ENCODE results near the gene SIRT5.
A peak's percentile ranks its signal among the peaks of the same experiment; 100 is the strongest.

Gene SIRT5

DNA sequence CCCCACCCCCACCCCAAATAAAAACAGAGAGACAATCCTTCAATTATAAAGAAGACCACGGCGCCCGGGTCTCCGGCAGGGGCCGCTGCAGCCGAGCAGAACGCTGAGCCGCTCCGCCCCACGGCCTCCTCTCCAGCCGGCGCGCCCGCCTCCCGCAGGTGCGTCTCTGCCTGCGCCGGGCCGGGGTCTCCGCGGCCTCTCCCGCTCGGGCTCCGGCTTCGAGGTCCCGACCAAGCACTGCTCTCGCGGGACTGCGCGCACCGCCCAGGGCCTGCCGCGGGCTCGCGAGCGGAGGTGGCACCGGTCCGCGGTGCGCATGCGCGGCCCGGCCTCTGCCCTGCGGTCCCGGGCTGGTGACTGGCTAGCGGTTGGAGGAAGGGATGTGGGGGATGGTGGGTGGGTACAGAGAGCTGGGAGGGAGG, 241 bp upstream of the SIRT5 start:
- H3K27ac ChIP-seq, result peak overlapping the region; percentile 93
- no peaks in the 10 kb centered on the region for H3K36me3 ChIP-seq
- H3K27me3 ChIP-seq, result no peaks in the 10 kb centered on the region
- H3K9me3 ChIP-seq, result no peaks in the 10 kb centered on the region
- H3K4me1 ChIP-seq (ENCODE audit: control insufficient read depth in 1 of 2, insufficient read depth in 1 of 2, low read depth in 1 of 2, low read length in 1 of 2), result peaks cover 25 to 27% of the 10 kb centered on the region in 2 experiments
- TF ChIP-seq, protein P1, sequence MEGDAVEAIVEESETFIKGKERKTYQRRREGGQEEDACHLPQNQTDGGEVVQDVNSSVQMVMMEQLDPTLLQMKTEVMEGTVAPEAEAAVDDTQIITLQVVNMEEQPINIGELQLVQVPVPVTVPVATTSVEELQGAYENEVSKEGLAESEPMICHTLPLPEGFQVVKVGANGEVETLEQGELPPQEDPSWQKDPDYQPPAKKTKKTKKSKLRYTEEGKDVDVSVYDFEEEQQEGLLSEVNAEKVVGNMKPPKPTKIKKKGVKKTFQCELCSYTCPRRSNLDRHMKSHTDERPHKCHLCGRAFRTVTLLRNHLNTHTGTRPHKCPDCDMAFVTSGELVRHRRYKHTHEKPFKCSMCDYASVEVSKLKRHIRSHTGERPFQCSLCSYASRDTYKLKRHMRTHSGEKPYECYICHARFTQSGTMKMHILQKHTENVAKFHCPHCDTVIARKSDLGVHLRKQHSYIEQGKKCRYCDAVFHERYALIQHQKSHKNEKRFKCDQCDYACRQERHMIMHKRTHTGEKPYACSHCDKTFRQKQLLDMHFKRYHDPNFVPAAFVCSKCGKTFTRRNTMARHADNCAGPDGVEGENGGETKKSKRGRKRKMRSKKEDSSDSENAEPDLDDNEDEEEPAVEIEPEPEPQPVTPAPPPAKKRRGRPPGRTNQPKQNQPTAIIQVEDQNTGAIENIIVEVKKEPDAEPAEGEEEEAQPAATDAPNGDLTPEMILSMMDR (IDR thresholded peaks at IDR 0.05), result peak; percentile 59
- peak overlapping the region; percentile 95 to 98 for H3K4me3 ChIP-seq (ENCODE audit: low read depth in 1 of 2, low read length in 1 of 2)

DNA sequence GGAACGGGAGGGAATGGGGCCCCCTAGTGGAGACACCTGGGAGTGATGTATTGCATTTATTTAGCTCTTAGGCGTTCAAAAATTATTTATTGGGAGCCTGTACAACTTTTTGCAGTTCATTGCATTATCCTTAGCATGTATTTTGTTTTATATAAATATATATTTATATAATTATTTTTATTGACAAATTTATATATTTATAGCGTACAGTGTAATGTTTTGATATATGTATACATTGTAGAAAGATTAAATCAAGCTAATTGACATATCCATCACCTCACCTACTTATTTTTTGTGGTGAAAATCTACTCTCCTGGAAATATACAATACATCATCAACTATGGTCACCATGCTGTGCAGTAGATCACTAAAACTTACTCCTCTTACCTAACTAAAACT, 975 bp downstream of the SIRT5 start:
- Histone ChIP-seq H3K4me3 (ENCODE audit: low read depth in 1 of 2, low read length in 1 of 2) (peak overlapping the region; percentile 95 to 98), H3K27ac (peak overlapping the region; percentile 93)

DNA sequence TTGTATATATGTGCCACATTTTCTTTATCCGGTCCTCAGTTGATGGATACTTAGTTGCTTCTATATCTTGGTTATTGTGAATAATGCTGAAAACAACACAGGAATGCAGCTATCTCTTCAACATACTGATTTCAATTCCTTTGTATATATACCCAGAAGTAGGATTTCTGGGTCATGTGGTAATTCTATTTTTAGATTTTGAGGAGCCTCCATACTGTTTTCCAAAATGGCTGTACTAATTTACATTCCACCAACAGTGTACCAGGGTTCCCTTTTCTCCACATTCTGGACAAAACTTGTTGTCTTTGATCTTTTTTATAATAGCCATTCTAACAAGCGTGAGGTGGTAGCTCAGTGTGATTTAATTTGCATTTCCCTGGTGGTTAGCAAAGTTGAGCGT, 1.6 kb downstream of the SIRT5 start:
- H3K4me3 ChIP-seq (ENCODE audit: low read depth in 1 of 2, low read length in 1 of 2), result no peak overlapping the region
- H3K27me3 ChIP-seq, result no peaks in the 10 kb centered on the region
- no peaks in the 10 kb centered on the region for H3K36me3 ChIP-seq
- peak overlapping the region; percentile 93 for H3K27ac ChIP-seq
- TF ChIP-seq, protein P1 (IDR thresholded peaks at IDR 0.05), result no peak
- no peaks in the 10 kb centered on the region for H3K9me3 ChIP-seq
- H3K4me1 ChIP-seq (ENCODE audit: control insufficient read depth in 1 of 2, insufficient read depth in 1 of 2, low read depth in 1 of 2, low read length in 1 of 2), result peaks cover 44% of the 10 kb centered on the region in 2 experiments

More for the DNA sequence above, 975 bp downstream of the SIRT5 start:
- Histone ChIP-seq H3K27me3 (no peaks in the 10 kb centered on the region), H3K36me3 (no peaks in the 10 kb centered on the region), H3K4me1 (ENCODE audit: control insufficient read depth in 1 of 2, insufficient read depth in 1 of 2, low read depth in 1 of 2, low read length in 1 of 2) (peaks cover 37 to 38% of the 10 kb centered on the region in 2 experiments), H3K9me3 (no peaks in the 10 kb centered on the region)
- TF ChIP-seq, protein P1 (IDR thresholded peaks at IDR 0.05), result peak; percentile 52

DNA sequence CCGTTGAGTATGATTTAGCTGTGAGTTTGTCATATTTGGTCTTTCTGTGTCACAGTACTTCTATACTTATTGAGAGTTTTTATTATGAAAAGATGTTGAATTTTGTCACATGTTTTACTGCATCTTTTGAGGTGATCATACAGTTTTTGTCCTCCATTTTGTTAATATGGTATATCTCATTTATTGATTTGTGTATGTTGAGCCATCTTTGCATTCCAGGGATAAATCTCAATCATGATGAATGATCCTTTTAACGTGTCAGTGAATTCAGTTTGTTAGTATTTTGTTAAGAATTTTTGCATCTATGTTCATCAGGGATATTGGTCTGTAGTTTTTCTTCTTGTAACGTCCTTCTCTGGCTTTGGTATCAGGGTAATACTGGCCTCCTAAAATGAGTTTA, 3.5 kb downstream of the SIRT5 start:
- H3K4me3 ChIP-seq (ENCODE audit: low read depth in 1 of 2, low read length in 1 of 2), result no peak overlapping the region

DNA sequence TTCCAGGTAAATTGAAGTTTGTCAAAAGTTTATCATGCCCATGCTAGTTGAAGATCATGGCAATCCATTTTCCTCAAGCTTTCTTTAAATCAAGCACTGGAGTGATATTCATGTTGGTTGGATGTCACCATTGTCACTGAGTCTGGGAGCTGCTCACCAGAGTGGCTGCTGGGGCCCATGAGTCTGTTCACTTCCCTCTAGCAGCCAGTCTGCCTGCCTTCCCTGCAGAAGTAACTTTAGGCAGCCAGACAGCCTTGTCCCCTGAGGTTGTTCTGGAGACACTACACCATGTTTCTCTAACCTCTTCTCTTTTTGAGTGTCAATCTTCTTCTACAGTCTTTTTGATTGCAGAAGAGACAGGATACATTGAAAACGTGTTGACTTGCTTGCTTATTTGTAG, 5.5 kb downstream of the SIRT5 start:
- Histone ChIP-seq H3K27me3 (no peaks in the 10 kb centered on the region), H3K27ac (peak overlapping the region; percentile 78), H3K4me1 (ENCODE audit: control insufficient read depth in 1 of 2, insufficient read depth in 1 of 2, low read depth in 1 of 2, low read length in 1 of 2) (peaks cover 54% of the 10 kb centered on the region in 2 experiments), H3K9me3 (no peaks in the 10 kb centered on the region), H3K36me3 (no peaks in the 10 kb centered on the region), H3K4me3 (ENCODE audit: low read depth in 1 of 2, low read length in 1 of 2) (no peak overlapping the region)
- TF ChIP-seq, protein P1 (IDR thresholded peaks at IDR 0.05), result no peak

More for the DNA sequence above, 3.5 kb downstream of the SIRT5 start:
- TF ChIP-seq, protein P1 (IDR thresholded peaks at IDR 0.05), result no peak
- H3K36me3 ChIP-seq, result no peaks in the 10 kb centered on the region
- H3K9me3 ChIP-seq, result no peaks in the 10 kb centered on the region
- peaks cover 63% of the 10 kb centered on the region in 2 experiments for H3K4me1 ChIP-seq (ENCODE audit: control insufficient read depth in 1 of 2, insufficient read depth in 1 of 2, low read depth in 1 of 2, low read length in 1 of 2)
- H3K27me3 ChIP-seq, result no peaks in the 10 kb centered on the region
- no peak overlapping the region for H3K27ac ChIP-seq

All from neutrophil (primary cell).